Islet of Langerhans (tissue), 1 donor: ENCODE data around the gene NMRK2.

Experiments
- FAIRE-seq: peaks from one replicate; lab custom pipeline; 2011; peaks lifted over from hg19 to GRCh38; lab: Jason Lieb, UNC

The NMRK2 gene

GRCh38 chr19:3981736-3982681, 49.1 kb downstream of the NMRK2 start:
- no peak for FAIRE-seq

- no peak for FAIRE-seq
Observed at GRCh38 chr19:3982701-3983541, 50.1 kb downstream of the NMRK2 start.

GRCh38 chr19:3983542-3983914, 50.7 kb downstream of the NMRK2 start:
- no peak for FAIRE-seq

GRCh38 chr19:3983936-3984583, 51.2 kb downstream of the NMRK2 start:
- no peak for FAIRE-seq

GRCh38 chr19:3984584-3984907, 51.7 kb downstream of the NMRK2 start:
- FAIRE-seq = no peak

GRCh38 chr19:3984908-3985642, 52.2 kb downstream of the NMRK2 start, which contains the start of gene EEF2:
Gene EEF2, minus strand, starts transcription at chr19:3985463. Its CDS starts 83 bp downstream, at chr19:3985380.
- no peak for FAIRE-seq

GRCh38 chr19:3985643-3986259, 52.9 kb downstream of the NMRK2 start:
- FAIRE-seq = no peak

GRCh38 chr19:3986260-3987041, 53.6 kb downstream of the NMRK2 start:
- FAIRE-seq = no peak

- no peak for FAIRE-seq
Observed at GRCh38 chr19:3987619-3988371, 54.9 kb downstream of the NMRK2 start.

GRCh38 chr19:3990815-3991117, 57.9 kb downstream of the NMRK2 start:
- no peak for FAIRE-seq
